COR-L47 (cell line): Measurements from ENCODE around the gene HBA2.
A peak's percentile ranks its signal among the peaks of the same experiment; 100 is the strongest.
"Not testable (repeated sequence)": the region's sequence is repeated elsewhere in the genome, so short reads cannot be mapped to it uniquely, and the experiment has no call there.

Source experiments
- DNase-seq: peaks from one replicate; lab custom pipeline; 2025; lab: John Stamatoyannopoulos, UW

The HBA2 gene

GRCh38 chr16:175011-175949 is 2.6 kb downstream of the HBA2 start:
- DNase-seq, result no peak

GRCh38 chr16:176006-176405 is 3.3 kb downstream of the HBA2 start:
- DNase-seq, result not testable (repeated sequence)

GRCh38 chr16:176477-177382 is 4.1 kb downstream of the HBA2 start, which contains the start of gene HBA1:
Gene HBA1 (plus strand): TSS chr16:176680. CDS start chr16:176717, 37 bp downstream.
- not testable (repeated sequence) for DNase-seq

- no peak for DNase-seq
These were observed 4.7 kb downstream of the HBA2 start for GRCh38 chr16:177394-177822.

- no peak for DNase-seq
These were observed 5.4 kb downstream of the HBA2 start for GRCh38 chr16:177981-178667.

GRCh38 chr16:178668-179015 is 6.0 kb downstream of the HBA2 start:
- DNase-seq, result no peak

GRCh38 chr16:179211-180092 is 6.8 kb downstream of the HBA2 start:
- DNase-seq, result no peak

- DNase-seq, result no peak
These were observed 7.5 kb downstream of the HBA2 start, which contains the start of gene HBQ1 for GRCh38 chr16:180101-180675. Gene HBQ1 (plus strand): TSS chr16:180459. CDS start chr16:180487, 28 bp downstream.

GRCh38 chr16:180681-181564 is 8.2 kb downstream of the HBA2 start:
- DNase-seq, result peak; percentile 77

- no peak for DNase-seq
These were observed 8.9 kb downstream of the HBA2 start for GRCh38 chr16:181565-182021.

GRCh38 chr16:183005-183404 is 10.3 kb downstream of the HBA2 start:
- no peak for DNase-seq

GRCh38 chr16:185213-185612 is 12.5 kb downstream of the HBA2 start:
- DNase-seq, result no peak

GRCh38 chr16:185691-186090 is 13.0 kb downstream of the HBA2 start:
- no peak for DNase-seq

- DNase-seq, result no peak
These were observed 14.7 kb downstream of the HBA2 start for GRCh38 chr16:187330-187729.

GRCh38 chr16:188674-189073 is 16.0 kb downstream of the HBA2 start:
- no peak for DNase-seq

- DNase-seq, result no peak
These were observed 17.0 kb downstream of the HBA2 start for GRCh38 chr16:189604-190186.

- no peak for DNase-seq
These were observed 19.2 kb downstream of the HBA2 start for GRCh38 chr16:191831-192230.

- DNase-seq, result no peak
These were observed 20.0 kb downstream of the HBA2 start for GRCh38 chr16:192686-193085.

GRCh38 chr16:193441-193840 is 20.8 kb downstream of the HBA2 start:
- no peak for DNase-seq
